ENCODE results near the gene SCAF1. TPM values are rescaled to one million over a fixed set of nuclear protein-coding genes. Genes with fewer than 3 reads are reported as not detected.

The SCAF1 gene
- total and polyA plus RNA-seq, 9 of the 15 experiments (the other 6 are each of a cell fraction or from before 2014, with no cell fraction given), result 0.20 to 79.0 (median 4.9) TPM

DNA sequence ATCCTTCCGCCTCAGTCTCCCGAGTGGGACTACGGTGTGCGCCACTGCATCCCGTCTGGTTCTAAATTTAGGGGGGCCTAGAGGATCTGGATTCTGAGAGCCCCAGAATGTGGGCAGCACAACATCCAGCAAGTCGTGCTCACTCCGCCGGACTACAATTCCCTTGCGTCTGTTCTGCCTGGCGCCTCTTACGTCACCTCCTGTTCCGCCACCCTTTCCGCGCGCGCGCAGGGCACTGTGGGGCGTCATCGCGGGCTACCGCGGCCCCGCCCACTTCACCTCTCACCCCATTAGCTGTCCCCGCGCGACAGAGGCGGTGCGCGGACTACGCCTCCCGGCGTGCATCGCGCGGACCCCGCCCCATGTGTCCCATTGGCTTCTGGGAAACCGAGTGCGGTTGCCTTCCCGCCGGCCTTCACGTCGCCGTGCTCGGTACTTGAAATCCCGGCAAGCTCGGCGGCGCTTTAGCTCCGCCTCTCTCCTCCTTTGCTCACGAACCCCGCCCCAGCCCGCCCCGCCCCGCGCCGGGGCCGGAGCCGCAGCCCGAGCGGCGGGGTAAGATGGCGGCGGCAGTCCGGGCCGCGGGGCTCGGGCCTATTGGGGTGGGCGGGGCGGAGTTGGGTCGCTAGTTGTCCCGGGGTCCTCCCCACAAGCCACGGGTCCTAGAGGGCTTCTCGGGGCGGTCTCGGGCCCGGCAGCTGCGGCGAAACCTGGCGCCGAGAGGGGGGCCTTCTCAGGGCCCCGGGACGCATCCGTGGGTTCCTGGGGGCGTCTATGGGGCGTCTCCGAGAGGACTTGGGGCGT lies at the start of gene SCAF1 (continued):
- peak in 1 of 3 experiments; percentile 91; a peak in 3 of 6 replicates for TF ChIP-seq ZBTB11 (CRISPR knock-in tag; IDR thresholded peaks at IDR 0.05)
- no peak for TF ChIP-seq ZNF586 (CRISPR knock-in tag; conservative IDR thresholded peaks at IDR 0.05)
- peak; percentile 4; the same call in 1 of the 2 replicates for TF ChIP-seq STAT5A (IDR thresholded peaks at IDR 0.05; ENCODE audit: borderline replicate concordance, low read length)
- no peak for TF ChIP-seq ZC3H11A (IDR thresholded peaks at IDR 0.05; ENCODE audit: low read depth, low read length)
- TF ChIP-seq GABPA (tag; conservative IDR thresholded peaks at IDR 0.05; ENCODE audit: low read depth), result peak; percentile 96
- TF ChIP-seq, protein P1, sequence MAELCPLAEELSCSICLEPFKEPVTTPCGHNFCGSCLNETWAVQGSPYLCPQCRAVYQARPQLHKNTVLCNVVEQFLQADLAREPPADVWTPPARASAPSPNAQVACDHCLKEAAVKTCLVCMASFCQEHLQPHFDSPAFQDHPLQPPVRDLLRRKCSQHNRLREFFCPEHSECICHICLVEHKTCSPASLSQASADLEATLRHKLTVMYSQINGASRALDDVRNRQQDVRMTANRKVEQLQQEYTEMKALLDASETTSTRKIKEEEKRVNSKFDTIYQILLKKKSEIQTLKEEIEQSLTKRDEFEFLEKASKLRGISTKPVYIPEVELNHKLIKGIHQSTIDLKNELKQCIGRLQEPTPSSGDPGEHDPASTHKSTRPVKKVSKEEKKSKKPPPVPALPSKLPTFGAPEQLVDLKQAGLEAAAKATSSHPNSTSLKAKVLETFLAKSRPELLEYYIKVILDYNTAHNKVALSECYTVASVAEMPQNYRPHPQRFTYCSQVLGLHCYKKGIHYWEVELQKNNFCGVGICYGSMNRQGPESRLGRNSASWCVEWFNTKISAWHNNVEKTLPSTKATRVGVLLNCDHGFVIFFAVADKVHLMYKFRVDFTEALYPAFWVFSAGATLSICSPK (IDR thresholded peaks at IDR 0.05; ENCODE audit: borderline replicate concordance), result no peak
- TF ChIP-seq, protein P2, sequence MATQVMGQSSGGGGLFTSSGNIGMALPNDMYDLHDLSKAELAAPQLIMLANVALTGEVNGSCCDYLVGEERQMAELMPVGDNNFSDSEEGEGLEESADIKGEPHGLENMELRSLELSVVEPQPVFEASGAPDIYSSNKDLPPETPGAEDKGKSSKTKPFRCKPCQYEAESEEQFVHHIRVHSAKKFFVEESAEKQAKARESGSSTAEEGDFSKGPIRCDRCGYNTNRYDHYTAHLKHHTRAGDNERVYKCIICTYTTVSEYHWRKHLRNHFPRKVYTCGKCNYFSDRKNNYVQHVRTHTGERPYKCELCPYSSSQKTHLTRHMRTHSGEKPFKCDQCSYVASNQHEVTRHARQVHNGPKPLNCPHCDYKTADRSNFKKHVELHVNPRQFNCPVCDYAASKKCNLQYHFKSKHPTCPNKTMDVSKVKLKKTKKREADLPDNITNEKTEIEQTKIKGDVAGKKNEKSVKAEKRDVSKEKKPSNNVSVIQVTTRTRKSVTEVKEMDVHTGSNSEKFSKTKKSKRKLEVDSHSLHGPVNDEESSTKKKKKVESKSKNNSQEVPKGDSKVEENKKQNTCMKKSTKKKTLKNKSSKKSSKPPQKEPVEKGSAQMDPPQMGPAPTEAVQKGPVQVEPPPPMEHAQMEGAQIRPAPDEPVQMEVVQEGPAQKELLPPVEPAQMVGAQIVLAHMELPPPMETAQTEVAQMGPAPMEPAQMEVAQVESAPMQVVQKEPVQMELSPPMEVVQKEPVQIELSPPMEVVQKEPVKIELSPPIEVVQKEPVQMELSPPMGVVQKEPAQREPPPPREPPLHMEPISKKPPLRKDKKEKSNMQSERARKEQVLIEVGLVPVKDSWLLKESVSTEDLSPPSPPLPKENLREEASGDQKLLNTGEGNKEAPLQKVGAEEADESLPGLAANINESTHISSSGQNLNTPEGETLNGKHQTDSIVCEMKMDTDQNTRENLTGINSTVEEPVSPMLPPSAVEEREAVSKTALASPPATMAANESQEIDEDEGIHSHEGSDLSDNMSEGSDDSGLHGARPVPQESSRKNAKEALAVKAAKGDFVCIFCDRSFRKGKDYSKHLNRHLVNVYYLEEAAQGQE (IDR thresholded peaks at IDR 0.05; ENCODE audit: borderline replicate concordance), result no peak
- TF ChIP-seq, protein P2 (CRISPR knock-in tag; IDR thresholded peaks at IDR 0.05; ENCODE audit: low read depth), result no peak
- no peak for TF ChIP-seq RBM17 (IDR thresholded peaks at IDR 0.05; ENCODE audit: borderline replicate concordance, low read depth, low read length)
- TF ChIP-seq ZNF134 (CRISPR knock-in tag; conservative IDR thresholded peaks at IDR 0.05), result no peak
- 0 out of 2 replicates have a peak, but pooled peaks have one; percentile 34 for TF ChIP-seq ZBTB2 (IDR thresholded peaks at IDR 0.05)

Measured in K562 (cell line).